Measurements from ENCODE around the gene KLK11. TPM values are rescaled to one million over a fixed set of nuclear protein-coding genes. Genes with fewer than 3 reads are reported as not detected.

Gene KLK11
- total and polyA plus RNA-seq, 10 of the 15 experiments (the other 5 are each of a cell fraction or from before 2014, with no cell fraction given) = not detected

GRCh38 chr19:50977626-50978025 lies 48.8 kb downstream of the KLK11 start (continued):
- no peak for TF ChIP-seq ATF2 (IDR thresholded peaks at IDR 0.05; ENCODE audit: low read length)
- TF ChIP-seq PKNOX1 (IDR thresholded peaks at IDR 0.05) = no peak
- no peak for TF ChIP-seq IRF5 (IDR thresholded peaks at IDR 0.05; ENCODE audit: borderline replicate concordance)
- no peak for TF ChIP-seq JUND (IDR thresholded peaks at IDR 0.05; ENCODE audit: low read depth, low read length)
- no peak for TF ChIP-seq STAT1 (conservative IDR thresholded peaks at IDR 0.05)
- no peak for TF ChIP-seq SPI1 (IDR thresholded peaks at IDR 0.05; ENCODE audit: borderline replicate concordance, insufficient read depth, low read depth, low read length)
- TF ChIP-seq POLR2A (IDR thresholded peaks at IDR 0.05; ENCODE audit: low read depth, low read length) = no peak
- TF ChIP-seq SMC3 (IDR thresholded peaks at IDR 0.05; ENCODE audit: borderline replicate concordance, low read length) = no peak
- no peak for TF ChIP-seq NFYA (IDR thresholded peaks at IDR 0.05; ENCODE audit: borderline replicate concordance, low read depth, low read length)
- TF ChIP-seq SUPT20H (IDR thresholded peaks at IDR 0.05; ENCODE audit: borderline replicate concordance, control insufficient read depth, low read depth, low read length) = no peak
- no peak for TF ChIP-seq ZBTB4 (CRISPR knock-in tag; IDR thresholded peaks at IDR 0.05)
